Breast epithelium (tissue), 3 donors: Measurements from ENCODE around the gene MAPKAPK2.

Experiments
- POLR2A ChIP-seq: fragments of 450-650 bp; IDR thresholded peaks from one replicate; pipeline ENCODE4 v1.6.1; 2016; ENCODE audit warnings: antibody characterized with exemption, mild to moderate bottlenecking, moderate library complexity
- POLR2AphosphoS5 ChIP-seq, 3 donors: sonication (generic); formaldehyde crosslinking; IDR thresholded peaks; one replicate each; pipeline ENCODE4 v1.6.1; 2017; ENCODE audit warnings: antibody characterized with exemption in 3 of 3
- TF ChIP-seq, protein P1 (sequence below), 3 donors: fragments of 450-650 bp; IDR thresholded peaks; one replicate each; pipeline ENCODE4 v1.5.1; 2016 to 2017; ENCODE audit warnings: antibody characterized with exemption in 3 of 3, mild to moderate bottlenecking in 3 of 3, moderate library complexity in 3 of 3

DNA sequence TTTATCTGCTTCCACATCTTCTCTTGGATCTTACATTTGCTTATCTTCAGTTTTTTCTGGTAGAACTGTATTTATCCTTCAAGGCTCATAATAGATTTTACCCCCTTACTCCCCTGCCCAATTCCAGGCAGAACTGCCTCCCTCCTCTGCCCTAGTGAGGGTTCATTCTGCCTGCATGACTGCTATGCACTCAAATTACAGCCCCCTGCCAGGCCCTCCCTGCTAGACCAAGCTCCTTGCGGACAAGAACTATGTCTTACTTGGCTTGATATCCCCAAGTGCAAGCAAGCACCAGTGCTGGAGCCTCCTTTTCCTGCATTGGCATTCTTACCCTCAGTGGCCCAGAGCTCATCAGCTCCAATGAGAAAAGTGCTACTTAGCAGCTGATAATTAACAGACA is 18.1 kb downstream of the MAPKAPK2 start:
- TF ChIP-seq, protein P1, sequence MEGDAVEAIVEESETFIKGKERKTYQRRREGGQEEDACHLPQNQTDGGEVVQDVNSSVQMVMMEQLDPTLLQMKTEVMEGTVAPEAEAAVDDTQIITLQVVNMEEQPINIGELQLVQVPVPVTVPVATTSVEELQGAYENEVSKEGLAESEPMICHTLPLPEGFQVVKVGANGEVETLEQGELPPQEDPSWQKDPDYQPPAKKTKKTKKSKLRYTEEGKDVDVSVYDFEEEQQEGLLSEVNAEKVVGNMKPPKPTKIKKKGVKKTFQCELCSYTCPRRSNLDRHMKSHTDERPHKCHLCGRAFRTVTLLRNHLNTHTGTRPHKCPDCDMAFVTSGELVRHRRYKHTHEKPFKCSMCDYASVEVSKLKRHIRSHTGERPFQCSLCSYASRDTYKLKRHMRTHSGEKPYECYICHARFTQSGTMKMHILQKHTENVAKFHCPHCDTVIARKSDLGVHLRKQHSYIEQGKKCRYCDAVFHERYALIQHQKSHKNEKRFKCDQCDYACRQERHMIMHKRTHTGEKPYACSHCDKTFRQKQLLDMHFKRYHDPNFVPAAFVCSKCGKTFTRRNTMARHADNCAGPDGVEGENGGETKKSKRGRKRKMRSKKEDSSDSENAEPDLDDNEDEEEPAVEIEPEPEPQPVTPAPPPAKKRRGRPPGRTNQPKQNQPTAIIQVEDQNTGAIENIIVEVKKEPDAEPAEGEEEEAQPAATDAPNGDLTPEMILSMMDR (IDR thresholded peaks at IDR 0.05), result no peak
- TF ChIP-seq POLR2AphosphoS5 (IDR thresholded peaks at IDR 0.05), result no peak
- no peak for TF ChIP-seq POLR2A
